Loucy (cell line): ENCODE data around the gene MRPL48.

Experiments
- CTCF ChIP-seq: fragments of 200-600 bp; sonication (generic); conservative IDR thresholded peaks from 2 replicates; pipeline ENCODE4 v1.5.1; 2014; ENCODE audit warnings: mild to moderate bottlenecking, antibody characterized with exemption, low read length
- EZH2phosphoT487 ChIP-seq: fragments of 200-600 bp; IDR thresholded peaks from 2 replicates; pipeline ENCODE4 v1.6.1; 2018; ENCODE audit warnings: antibody characterized with exemption, mild to moderate bottlenecking, moderate library complexity, borderline replicate concordance

- TF ChIP-seq CTCF: no peak
- TF ChIP-seq EZH2phosphoT487: no peak
Observed at GRCh38 chr11:73752216-73752867, 35.3 kb upstream of the MRPL48 start.
